ENCODE results near the gene RPL13.

The RPL13 gene

DNA sequence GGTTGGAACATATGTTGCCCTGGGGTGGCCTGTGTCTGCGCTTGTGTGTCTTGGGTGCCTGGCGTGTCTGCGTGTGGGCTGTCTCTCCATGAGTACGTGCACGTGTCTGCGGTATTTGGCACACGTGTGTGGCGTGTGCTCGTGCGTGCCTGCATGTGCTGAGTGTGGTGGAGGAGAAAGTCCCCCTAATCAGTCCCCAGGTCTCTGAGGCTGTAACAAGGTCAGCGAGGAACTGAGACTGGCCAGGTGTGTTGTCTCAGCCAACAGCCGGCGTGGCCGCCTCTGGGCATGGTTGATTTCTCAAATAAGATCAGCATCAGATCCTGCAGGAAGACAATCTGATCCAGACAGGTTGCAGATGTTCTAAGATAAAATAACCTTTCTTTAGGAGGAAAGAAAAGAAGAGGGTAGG is 11.6 kb downstream of the RPL13 start:
- Histone ChIP-seq H3K27ac (ENCODE audit: low read depth, low read length) (no peak overlapping the region), H3K9ac (ENCODE audit: low read length) (no peak overlapping the region), H3K9me3 (ENCODE audit: insufficient read depth, low read length) (no peaks in the 10 kb centered on the region)

DNA sequence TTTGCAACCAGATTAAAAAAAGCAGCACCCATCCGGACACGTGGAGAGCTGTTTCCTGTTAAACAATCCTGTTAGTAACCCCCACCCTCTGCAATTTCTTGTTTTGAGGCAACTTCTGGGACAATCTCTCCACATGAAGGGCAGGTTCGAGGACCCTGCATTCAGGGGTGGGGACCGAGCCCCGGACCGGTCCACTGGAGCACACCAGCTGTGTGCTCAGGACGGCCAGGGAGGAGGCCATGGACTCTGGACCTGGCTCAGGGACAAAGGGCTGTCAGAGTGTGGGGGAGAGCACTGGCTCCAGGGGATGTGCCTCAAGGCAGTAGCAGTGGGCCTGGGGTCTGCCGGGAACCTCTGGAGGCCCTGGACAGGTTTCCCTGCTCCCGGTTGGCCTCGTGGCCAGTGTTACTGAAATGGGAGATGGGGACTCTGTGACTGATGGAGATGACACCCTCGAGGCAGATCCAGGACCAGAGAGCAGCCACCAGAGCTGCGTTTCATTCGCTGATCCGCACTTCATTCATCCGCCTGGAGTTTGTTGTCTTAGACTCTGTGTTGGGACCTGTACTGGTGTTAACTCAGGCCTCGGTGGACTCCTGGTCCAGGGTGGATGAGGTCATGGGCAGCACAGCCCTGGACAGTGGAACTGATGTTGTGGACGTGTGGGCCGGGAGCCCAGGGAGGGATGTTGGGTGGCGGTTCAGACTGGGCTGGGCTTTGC is 12.2 kb downstream of the RPL13 start:
- Histone ChIP-seq H3K27me3 (ENCODE audit: low read length) (no peaks in the 10 kb centered on the region), H3K9ac (ENCODE audit: low read length) (no peak overlapping the region), H3K36me3 (ENCODE audit: low read length) (no peaks in the 10 kb centered on the region), H3K4me2 (ENCODE audit: low read depth, low read length, poor library complexity, severe bottlenecking) (no peak overlapping the region), H3K27ac (ENCODE audit: low read depth, low read length) (no peak overlapping the region), H3K4me3 (ENCODE audit: insufficient read depth, low read length, poor library complexity, severe bottlenecking) (no peak overlapping the region), H3K9me2 (replicated peaks; ENCODE audit: insufficient read depth, low read length) (no peaks in the 10 kb centered on the region), H4K20me1 (ENCODE audit: low read depth, low read length) (no peaks in the 10 kb centered on the region), H3F3A (ENCODE audit: insufficient read depth) (no peaks in the 10 kb centered on the region), H2AFZ (ENCODE audit: low read depth, low read length, severe bottlenecking) (no peak overlapping the region), H3K79me2 (ENCODE audit: insufficient read depth, low read length) (no peaks in the 10 kb centered on the region), H3K9me3 (ENCODE audit: insufficient read depth, low read length) (no peaks in the 10 kb centered on the region)
- TF ChIP-seq, protein P1, sequence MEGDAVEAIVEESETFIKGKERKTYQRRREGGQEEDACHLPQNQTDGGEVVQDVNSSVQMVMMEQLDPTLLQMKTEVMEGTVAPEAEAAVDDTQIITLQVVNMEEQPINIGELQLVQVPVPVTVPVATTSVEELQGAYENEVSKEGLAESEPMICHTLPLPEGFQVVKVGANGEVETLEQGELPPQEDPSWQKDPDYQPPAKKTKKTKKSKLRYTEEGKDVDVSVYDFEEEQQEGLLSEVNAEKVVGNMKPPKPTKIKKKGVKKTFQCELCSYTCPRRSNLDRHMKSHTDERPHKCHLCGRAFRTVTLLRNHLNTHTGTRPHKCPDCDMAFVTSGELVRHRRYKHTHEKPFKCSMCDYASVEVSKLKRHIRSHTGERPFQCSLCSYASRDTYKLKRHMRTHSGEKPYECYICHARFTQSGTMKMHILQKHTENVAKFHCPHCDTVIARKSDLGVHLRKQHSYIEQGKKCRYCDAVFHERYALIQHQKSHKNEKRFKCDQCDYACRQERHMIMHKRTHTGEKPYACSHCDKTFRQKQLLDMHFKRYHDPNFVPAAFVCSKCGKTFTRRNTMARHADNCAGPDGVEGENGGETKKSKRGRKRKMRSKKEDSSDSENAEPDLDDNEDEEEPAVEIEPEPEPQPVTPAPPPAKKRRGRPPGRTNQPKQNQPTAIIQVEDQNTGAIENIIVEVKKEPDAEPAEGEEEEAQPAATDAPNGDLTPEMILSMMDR (IDR thresholded peaks at IDR 0.05; ENCODE audit: insufficient read depth, low read length, poor library complexity, severe bottlenecking): no peak
- no peak for TF ChIP-seq EZH2phosphoT487 (conservative IDR thresholded peaks at IDR 0.05; ENCODE audit: low read length)

More for the DNA sequence above, 11.6 kb downstream of the RPL13 start:
- Histone ChIP-seq H3K79me2 (ENCODE audit: insufficient read depth, low read length) (no peaks in the 10 kb centered on the region), H4K20me1 (ENCODE audit: low read depth, low read length) (no peaks in the 10 kb centered on the region), H3K9me2 (replicated peaks; ENCODE audit: insufficient read depth, low read length) (no peaks in the 10 kb centered on the region), H3K4me2 (ENCODE audit: low read depth, low read length, poor library complexity, severe bottlenecking) (no peak overlapping the region), H3K36me3 (ENCODE audit: low read length) (no peaks in the 10 kb centered on the region), H2AFZ (ENCODE audit: low read depth, low read length, severe bottlenecking) (no peak overlapping the region), H3F3A (ENCODE audit: insufficient read depth) (peaks cover 5% of the 10 kb centered on the region; the same call in 1 of the 2 replicates), H3K4me3 (ENCODE audit: insufficient read depth, low read length, poor library complexity, severe bottlenecking) (no peak overlapping the region), H3K27me3 (ENCODE audit: low read length) (no peaks in the 10 kb centered on the region)
- TF ChIP-seq, protein P1 (IDR thresholded peaks at IDR 0.05; ENCODE audit: insufficient read depth, low read length, poor library complexity, severe bottlenecking): no peak
- no peak for TF ChIP-seq EZH2phosphoT487 (conservative IDR thresholded peaks at IDR 0.05; ENCODE audit: low read length)

DNA sequence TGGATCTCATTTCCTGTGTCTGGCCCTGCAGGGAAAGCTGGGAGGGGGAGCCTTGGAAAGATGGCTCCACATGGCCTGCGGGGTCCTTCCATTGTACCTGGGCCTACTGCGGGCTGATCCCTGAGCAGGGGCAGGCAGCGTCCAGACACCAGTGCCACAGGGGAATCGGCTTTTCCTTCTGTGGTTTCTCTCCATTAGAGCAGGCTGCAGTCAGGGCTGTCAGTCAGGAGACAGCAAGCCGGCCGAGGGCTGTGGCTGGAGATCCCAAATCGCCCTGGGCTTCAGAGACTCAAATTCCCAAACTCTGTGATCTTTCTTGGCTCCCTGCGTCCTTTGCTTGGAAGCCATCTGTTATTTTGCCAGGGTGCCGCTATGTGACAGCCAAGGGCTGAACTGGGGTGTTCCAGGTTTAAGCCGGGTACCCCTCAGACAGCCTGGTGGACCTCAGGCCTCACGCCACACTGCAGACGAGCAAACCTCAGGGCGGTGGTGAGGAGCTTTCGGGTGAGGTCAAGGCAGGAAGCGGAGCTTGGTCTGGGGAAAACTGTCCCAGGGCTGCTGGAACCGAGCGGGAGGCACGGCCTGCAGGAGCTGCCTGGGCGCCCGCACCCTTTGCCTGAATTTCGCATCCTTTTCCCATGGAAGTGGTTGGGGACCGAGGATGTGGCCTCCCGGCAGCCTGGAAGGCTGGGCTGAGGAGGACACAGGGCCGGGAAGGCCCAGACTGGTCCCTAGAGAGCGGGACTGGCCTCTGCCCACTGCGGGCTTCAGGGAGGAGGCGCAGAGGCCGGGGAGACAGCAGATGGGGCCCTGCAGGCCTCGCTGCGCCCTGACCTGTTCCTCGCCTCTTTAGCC is 13.6 kb downstream of the RPL13 start:
- no peak for TF ChIP-seq EZH2phosphoT487 (conservative IDR thresholded peaks at IDR 0.05; ENCODE audit: low read length)
- TF ChIP-seq, protein P1 (IDR thresholded peaks at IDR 0.05; ENCODE audit: insufficient read depth, low read length, poor library complexity, severe bottlenecking): no peak
- no peak overlapping the region for H2AFZ ChIP-seq (ENCODE audit: low read depth, low read length, severe bottlenecking)
- H3K9ac ChIP-seq (ENCODE audit: low read length): no peak overlapping the region
- H3K9me3 ChIP-seq (ENCODE audit: insufficient read depth, low read length): no peaks in the 10 kb centered on the region
- no peak overlapping the region for H3K27ac ChIP-seq (ENCODE audit: low read depth, low read length)
- H3K4me2 ChIP-seq (ENCODE audit: low read depth, low read length, poor library complexity, severe bottlenecking): no peak overlapping the region
- H3K9me2 ChIP-seq (replicated peaks; ENCODE audit: insufficient read depth, low read length): no peaks in the 10 kb centered on the region
- H3K36me3 ChIP-seq (ENCODE audit: low read length): no peaks in the 10 kb centered on the region
- H4K20me1 ChIP-seq (ENCODE audit: low read depth, low read length): no peaks in the 10 kb centered on the region
- no peaks in the 10 kb centered on the region for H3F3A ChIP-seq (ENCODE audit: insufficient read depth)
- H3K79me2 ChIP-seq (ENCODE audit: insufficient read depth, low read length): no peaks in the 10 kb centered on the region
- H3K4me3 ChIP-seq (ENCODE audit: insufficient read depth, low read length, poor library complexity, severe bottlenecking): no peak overlapping the region
- no peaks in the 10 kb centered on the region for H3K27me3 ChIP-seq (ENCODE audit: low read length)

All from SU-DHL-6 (cell line).